Heart right ventricle (tissue), 16 donors: Measurements from ENCODE around the gene PRDM15. TPM values are rescaled to one million over a fixed set of nuclear protein-coding genes. Genes with fewer than 3 reads are reported as not detected.

Source experiments
- ATAC-seq, 8 donors: fragments of 200-7000 bp; cut with Tn5 transposase; one replicate each; pipeline ENCODE4 v1.9.1; 2020; ENCODE audit warnings: mild to moderate bottlenecking in 8 of 8, moderate library complexity in 8 of 8, moderate number of reproducible peaks in 1 of 8
- DNase-seq, 2 donors: peaks; one replicate each; pipeline ENCODE4 v3.0.0-alpha.2; 2020
- H3K27ac ChIP-seq, 10 donors: fragments of 200-600 bp; sonication (generic) in 2 of 10; one replicate each; pipeline versions ENCODE4 v1.5.0 to v1.8.0; 2020 to 2022; ENCODE audit warnings: mild to moderate bottlenecking in 3 of 10
- H3K27me3 ChIP-seq, 7 donors: fragments of 200-600 bp; one replicate each; pipeline ENCODE4 v1.8.0; 2021 to 2022; ENCODE audit warnings: mild to moderate bottlenecking in 2 of 7
- H3K36me3 ChIP-seq, 9 donors: fragments of 200-600 bp; sonication (generic) in 1 of 9; one replicate each; pipeline versions ENCODE4 v1.5.0 to v1.8.0; 2020 to 2022; ENCODE audit warnings: mild to moderate bottlenecking in 2 of 9
- H3K4me1 ChIP-seq, 9 donors: fragments of 200-600 bp; sonication (generic) in 1 of 9; one replicate each; pipeline versions ENCODE4 v1.5.0 to v1.8.0; 2020 to 2022; ENCODE audit warnings: mild to moderate bottlenecking in 4 of 9
- H3K4me3 ChIP-seq, 10 donors: fragments of 200-600 bp; sonication (generic) in 2 of 10; one replicate each; pipeline versions ENCODE4 v1.5.0 to v1.8.0; 2020 to 2022; ENCODE audit warnings: mild to moderate bottlenecking in 7 of 10, moderate library complexity in 2 of 10
- H3K9me3 ChIP-seq, 11 donors: fragments of 200-600 bp in 10 of 11; sonication (generic) in 2 of 11; one replicate each; pipeline versions ENCODE4 v1.5.0 to v1.8.0; 2013 to 2022; ENCODE audit warnings: mild to moderate bottlenecking in 2 of 11, control low read depth in 1 of 11, moderate library complexity in 1 of 11
- CTCF ChIP-seq, 9 donors: fragments of 200-600 bp; sonication (generic) in 2 of 9; IDR thresholded peaks; one replicate each; pipeline versions ENCODE4 v1.5.0 to v1.8.0; 2021 to 2022; ENCODE audit warnings: antibody characterized with exemption in 9 of 9, mild to moderate bottlenecking in 5 of 9, moderate library complexity in 1 of 9
- WGBS, 2 donors: extraction: QIAGEN DNeasy Blood & Tissue Kit; methylation state at CpG; one replicate each; pipeline ENCODE4 v1.1.7; 2013; ENCODE audit warnings: inconsistent platforms in 1 of 2; 5-methylcytosine and 5-hydroxymethylcytosine counted together
- intact Hi-C, 10 donors: fragments of 100-400 bp; cut with DNase I; formaldehyde crosslinking; loops; one replicate each; pipeline versions ENCODE4 v1.11.1 to v1.14.2; 2022
- long read RNA-seq, 3 donors: library from polyadenylated mRNA; unstranded; transcript quantifications; one replicate each; pipeline ENCODE4 v2.0.0, GENCODE V29; 2020 to 2021
- polyA plus RNA-seq, 2 donors: library from polyadenylated mRNA; stranded (reverse); fragments of 200-250 nt; gene quantifications; one replicate each; pipeline ENCODE4 v1.2.3, GENCODE V29; 2013
- total RNA-seq, 10 donors: library from RNA; stranded (reverse); fragmentation: NEBNext Ultra II Directional in 3 of 10; extraction: Animal tissue kit (Norgen Biotek cat#: 25700) in 3 of 10; gene quantifications; one replicate each; pipeline versions ENCODE4 v1.2.1 to v1.2.4, GENCODE V29; 2021 to 2023
- donor health status: Arrhythmogenic right ventricular cardiomyopathy.
- donor health status: ischemic (EF 13 %, LVEDD 7.1; RV severe dilation, severe dysfunction).
- donor health status: healthy with polysubstance abuse.
- donor health status: DM: no; HTN: yes; CAD: no.
- donor health status: DM: no; HTN: no; CAD: no.
- donor health status: ischemic (EF 25% LVEDD 6.9; RV normal size, moderate dysfunction).
- donor health status: ischemic (EF 25% LVEDD 5.7; RV mildly dilated, moderate dysfunction).
- donor health status: healthy.
- donor health status: DM: yes; HTN: yes; CAD: no.
- donor health status: Ischemic cardiomyopathy.
- donor health status: ischemic (EF 35%, LVEDD 5.7; RV mildly dilated, moderate dysfunction).
- donor health status: nonischemic (EF 11% LVEDD 7.7; RV severe dilation, severe dysfunction).
- donor health status: DM: yes; HTN: yes; CAD: no.
- donor health status: PGD.
- donor health status: ischemic (EF 29% LVEDD 5.4; RV normal size, mild dysfunction).
- donor health status: nonischemic (EF 23%, LVEDD 6.1; RV moderate dilation, normal function).

The PRDM15 gene
- total RNA-seq (1 to 10 TPM; 2.0 to 5.8 (median 3.2) TPM), polyA plus RNA-seq (1 to 10 TPM; 1.0 to 4.1 TPM)
- long read RNA-seq, donor 1, partial matches to known transcripts = 1 of 5 reads
- long read RNA-seq, donor 1, other reads (novel, unspliced or antisense) = 2 of 5 reads
- long read RNA-seq, donor 2, partial matches to known transcripts = 1 of 2 reads
- long read RNA-seq, donor 2, other reads (novel, unspliced or antisense) = 1 of 2 reads
- long read RNA-seq, donor 3, partial matches to known transcripts = 0 of 8 reads
- long read RNA-seq, donor 3, other reads (novel, unspliced or antisense) = 8 of 8 reads

- Histone ChIP-seq H3K27ac (peak within 1 kb of the TSS; percentile 65 to 94 (median 84)), H3K27me3 (no peaks in the 10 kb centered on the region), H3K4me3 (peak within 1 kb of the TSS; percentile 61 to 94 (median 78)), H3K4me1 (peaks cover 0 to 20% (median 13%) of the 10 kb centered on the region in 9 donors), H3K36me3 (no peaks in the 10 kb centered on the region), H3K9me3 (no peaks in the 10 kb centered on the region)
- ATAC-seq (peak; percentile 49 to 77 (median 64)), DNase-seq (peak; percentile 86)
- no peak for TF ChIP-seq CTCF (IDR thresholded peaks at IDR 0.05)
- WGBS, 2 donors = 2% methylated on average over 62 to 89 of the region's 89 CpGs
- intact Hi-C loops = loop anchor here in 2 of 10 donors (5.0 kb wide), 1 partner anchor 128 kb away; no protein-coding TSS in a partner anchor
Measured at GRCh38 chr21:41879190-41879998, at the start of gene PRDM15. Gene PRDM15, minus strand, starts transcription at chr21:41879344. Its CDS starts 18,981 bp downstream, at chr21:41860363.

- Histone ChIP-seq H3K27ac (peak overlapping the region in 9 of 10 donors; percentile 2 to 94 (median 84)), H3K27me3 (no peaks in the 10 kb centered on the region), H3K4me1 (peaks cover 9 to 75% (median 54%) of the 10 kb centered on the region in 9 donors), H3K9me3 (no peaks in the 10 kb centered on the region), H3K36me3 (no peaks in the 10 kb centered on the region), H3K4me3 (no peak overlapping the region)
- TF ChIP-seq CTCF (IDR thresholded peaks at IDR 0.05) = no peak
- no peak for DNase-seq
- WGBS, 2 donors = 58 to 78% methylated on average over 10 of the region's 10 CpGs
- ATAC-seq = no peak
- intact Hi-C loops = loop anchor here in 2 of 10 donors (5.0 kb wide), 2 partner anchors 79 to 189 kb away; no protein-coding TSS in a partner anchor
Measured at GRCh38 chr21:41928621-41929220, 49.6 kb upstream of the PRDM15 start.

- intact Hi-C loops = loop anchor here in 2 of 10 donors (5.0 kb wide), 2 partner anchors 79 to 189 kb away; no protein-coding TSS in a partner anchor
- no peak for TF ChIP-seq CTCF (IDR thresholded peaks at IDR 0.05)
- WGBS, 2 donors = 84 to 85% methylated on average over 17 of the region's 17 CpGs
- H3K36me3 ChIP-seq = no peaks in the 10 kb centered on the region
- ATAC-seq = no peak
- H3K9me3 ChIP-seq = no peaks in the 10 kb centered on the region
- peaks cover 6 to 74% (median 51%) of the 10 kb centered on the region in 9 donors for H3K4me1 ChIP-seq
- H3K27me3 ChIP-seq = no peaks in the 10 kb centered on the region
- DNase-seq = no peak
- peak overlapping the region in 9 of 10 donors; percentile 80 to 94 (median 84) for H3K27ac ChIP-seq
- no peak overlapping the region for H3K4me3 ChIP-seq
Measured at GRCh38 chr21:41927727-41928409, 48.7 kb upstream of the PRDM15 start.
